ENCODE measurements around the gene FGD3.

DNA sequence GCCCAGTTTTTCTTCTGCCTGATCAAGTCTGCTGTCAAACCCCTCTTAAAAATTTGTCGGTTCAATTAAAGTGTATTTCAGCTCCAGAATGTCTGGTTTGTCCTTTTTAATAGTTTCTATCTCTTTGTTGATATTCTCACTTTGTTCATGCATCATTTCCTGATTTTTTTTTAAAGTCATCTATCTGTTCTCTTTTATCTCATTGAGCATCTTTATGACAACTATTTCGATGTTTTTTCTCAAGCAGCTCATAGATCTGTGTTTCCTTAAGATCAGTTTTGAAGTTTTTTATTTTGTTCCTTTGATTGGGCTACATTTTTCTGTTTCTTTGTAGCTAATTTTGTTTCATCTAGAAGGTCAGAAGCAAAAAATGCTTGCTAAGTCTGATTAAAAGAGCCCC, 53.7 kb downstream of the FGD3 start:
- TF ChIP-seq, protein P1, sequence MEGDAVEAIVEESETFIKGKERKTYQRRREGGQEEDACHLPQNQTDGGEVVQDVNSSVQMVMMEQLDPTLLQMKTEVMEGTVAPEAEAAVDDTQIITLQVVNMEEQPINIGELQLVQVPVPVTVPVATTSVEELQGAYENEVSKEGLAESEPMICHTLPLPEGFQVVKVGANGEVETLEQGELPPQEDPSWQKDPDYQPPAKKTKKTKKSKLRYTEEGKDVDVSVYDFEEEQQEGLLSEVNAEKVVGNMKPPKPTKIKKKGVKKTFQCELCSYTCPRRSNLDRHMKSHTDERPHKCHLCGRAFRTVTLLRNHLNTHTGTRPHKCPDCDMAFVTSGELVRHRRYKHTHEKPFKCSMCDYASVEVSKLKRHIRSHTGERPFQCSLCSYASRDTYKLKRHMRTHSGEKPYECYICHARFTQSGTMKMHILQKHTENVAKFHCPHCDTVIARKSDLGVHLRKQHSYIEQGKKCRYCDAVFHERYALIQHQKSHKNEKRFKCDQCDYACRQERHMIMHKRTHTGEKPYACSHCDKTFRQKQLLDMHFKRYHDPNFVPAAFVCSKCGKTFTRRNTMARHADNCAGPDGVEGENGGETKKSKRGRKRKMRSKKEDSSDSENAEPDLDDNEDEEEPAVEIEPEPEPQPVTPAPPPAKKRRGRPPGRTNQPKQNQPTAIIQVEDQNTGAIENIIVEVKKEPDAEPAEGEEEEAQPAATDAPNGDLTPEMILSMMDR (conservative IDR thresholded peaks at IDR 0.05; ENCODE audit: low read depth, low read length): no peak
- TF ChIP-seq EZH2 (IDR thresholded peaks at IDR 0.05; ENCODE audit: borderline replicate concordance, low read depth, low read length, poor library complexity, severe bottlenecking): no peak

Data from A673 (cell line).